ENCODE results near the gene CARNS1.

CARNS1 gene

DNA sequence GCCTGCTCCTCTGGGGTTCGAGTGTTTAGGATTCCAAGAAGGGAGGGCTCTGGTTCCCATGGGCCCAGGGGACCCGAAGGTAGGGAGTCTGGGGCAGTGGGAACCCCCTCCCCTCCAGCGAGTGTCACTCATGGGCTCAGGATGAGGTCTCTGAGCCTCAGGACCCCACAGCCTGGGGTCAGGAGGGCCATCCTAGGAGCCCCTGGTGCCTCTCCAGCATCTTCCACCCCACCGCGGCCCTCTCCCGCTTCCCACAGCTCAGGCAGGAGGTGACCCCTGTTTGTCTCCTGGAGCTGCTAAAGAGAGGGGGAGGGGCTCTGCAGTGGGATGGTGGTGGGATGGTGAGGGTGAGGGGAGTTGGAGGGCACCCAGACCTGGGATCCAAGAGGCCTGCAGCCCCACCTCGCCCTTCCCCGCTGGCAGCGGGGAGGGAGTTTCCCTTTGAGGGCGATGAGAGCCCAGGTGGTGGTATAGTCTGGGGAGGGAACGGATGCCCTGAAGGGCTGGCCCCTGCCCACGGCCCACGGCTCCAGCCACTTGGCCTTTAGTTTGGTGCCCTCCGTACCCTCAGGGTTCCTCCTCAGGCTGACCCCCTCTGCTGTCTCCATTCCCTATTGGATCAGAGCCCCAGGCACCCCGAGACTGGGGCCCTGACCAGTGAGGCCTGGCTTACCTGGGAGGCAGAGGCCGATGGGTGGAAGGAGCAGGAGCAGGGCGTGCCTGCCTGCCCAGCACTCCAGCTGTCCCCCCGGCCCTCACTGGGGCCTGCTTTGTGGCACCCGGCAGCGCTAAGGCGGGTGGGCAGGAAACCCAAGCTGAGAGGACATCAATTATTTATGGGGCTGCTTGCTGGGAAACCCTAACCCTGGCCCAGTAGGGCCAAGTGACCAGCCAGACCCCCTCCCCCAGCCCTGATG lies 38.6 kb downstream of the CARNS1 start:
- Histone ChIP-seq H3K9me3 (no peaks in the 10 kb centered on the region), H3K4me1 (ENCODE audit: control insufficient read depth in 1 of 2, insufficient read depth in 1 of 2, low read depth in 1 of 2, low read length in 1 of 2) (peaks cover 0 to 5% of the 10 kb centered on the region in 2 experiments), H3K36me3 (no peaks in the 10 kb centered on the region), H3K27ac (no peak overlapping the region), H3K4me3 (ENCODE audit: low read depth in 1 of 2, low read length in 1 of 2) (no peak overlapping the region), H3K27me3 (no peaks in the 10 kb centered on the region)
- TF ChIP-seq, protein P1, sequence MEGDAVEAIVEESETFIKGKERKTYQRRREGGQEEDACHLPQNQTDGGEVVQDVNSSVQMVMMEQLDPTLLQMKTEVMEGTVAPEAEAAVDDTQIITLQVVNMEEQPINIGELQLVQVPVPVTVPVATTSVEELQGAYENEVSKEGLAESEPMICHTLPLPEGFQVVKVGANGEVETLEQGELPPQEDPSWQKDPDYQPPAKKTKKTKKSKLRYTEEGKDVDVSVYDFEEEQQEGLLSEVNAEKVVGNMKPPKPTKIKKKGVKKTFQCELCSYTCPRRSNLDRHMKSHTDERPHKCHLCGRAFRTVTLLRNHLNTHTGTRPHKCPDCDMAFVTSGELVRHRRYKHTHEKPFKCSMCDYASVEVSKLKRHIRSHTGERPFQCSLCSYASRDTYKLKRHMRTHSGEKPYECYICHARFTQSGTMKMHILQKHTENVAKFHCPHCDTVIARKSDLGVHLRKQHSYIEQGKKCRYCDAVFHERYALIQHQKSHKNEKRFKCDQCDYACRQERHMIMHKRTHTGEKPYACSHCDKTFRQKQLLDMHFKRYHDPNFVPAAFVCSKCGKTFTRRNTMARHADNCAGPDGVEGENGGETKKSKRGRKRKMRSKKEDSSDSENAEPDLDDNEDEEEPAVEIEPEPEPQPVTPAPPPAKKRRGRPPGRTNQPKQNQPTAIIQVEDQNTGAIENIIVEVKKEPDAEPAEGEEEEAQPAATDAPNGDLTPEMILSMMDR (IDR thresholded peaks at IDR 0.05): no peak

DNA sequence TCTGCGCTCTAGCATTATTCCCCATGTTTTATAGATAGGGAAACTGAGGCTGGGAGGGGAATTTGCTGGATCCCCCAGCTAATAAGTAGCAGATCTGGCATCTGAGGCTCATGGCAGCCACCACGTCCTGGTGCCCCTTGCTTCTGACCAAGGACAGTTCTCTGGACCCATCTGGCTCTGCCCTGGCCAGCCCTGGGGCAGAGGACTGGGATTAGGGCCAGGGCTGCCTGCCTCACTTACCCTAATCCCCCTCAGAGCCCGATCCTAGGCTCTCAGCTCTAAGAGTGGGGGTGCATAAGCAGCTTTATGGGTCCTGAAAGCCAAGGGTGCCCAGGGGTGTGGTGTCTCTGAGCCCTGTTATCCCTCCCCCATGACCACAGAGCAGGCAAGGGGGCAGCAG lies 39.6 kb downstream of the CARNS1 start, which contains the start of gene CABP4:
TSS of gene CABP4 (plus strand) at position 301 of the 400 bp plus-strand sequence. CDS start at position 371, 70 bp downstream.
- H3K9me3 ChIP-seq: no peaks in the 10 kb centered on the region
- TF ChIP-seq, protein P1 (IDR thresholded peaks at IDR 0.05): no peak
- no peaks in the 10 kb centered on the region for H3K36me3 ChIP-seq
- no peaks in the 10 kb centered on the region for H3K4me1 ChIP-seq (ENCODE audit: control insufficient read depth in 1 of 2, insufficient read depth in 1 of 2, low read depth in 1 of 2, low read length in 1 of 2)
- no peaks in the 10 kb centered on the region for H3K27me3 ChIP-seq
- no peak within 1 kb of the TSS for H3K4me3 ChIP-seq (ENCODE audit: low read depth in 1 of 2, low read length in 1 of 2)
- H3K27ac ChIP-seq: no peak within 1 kb of the TSS

DNA sequence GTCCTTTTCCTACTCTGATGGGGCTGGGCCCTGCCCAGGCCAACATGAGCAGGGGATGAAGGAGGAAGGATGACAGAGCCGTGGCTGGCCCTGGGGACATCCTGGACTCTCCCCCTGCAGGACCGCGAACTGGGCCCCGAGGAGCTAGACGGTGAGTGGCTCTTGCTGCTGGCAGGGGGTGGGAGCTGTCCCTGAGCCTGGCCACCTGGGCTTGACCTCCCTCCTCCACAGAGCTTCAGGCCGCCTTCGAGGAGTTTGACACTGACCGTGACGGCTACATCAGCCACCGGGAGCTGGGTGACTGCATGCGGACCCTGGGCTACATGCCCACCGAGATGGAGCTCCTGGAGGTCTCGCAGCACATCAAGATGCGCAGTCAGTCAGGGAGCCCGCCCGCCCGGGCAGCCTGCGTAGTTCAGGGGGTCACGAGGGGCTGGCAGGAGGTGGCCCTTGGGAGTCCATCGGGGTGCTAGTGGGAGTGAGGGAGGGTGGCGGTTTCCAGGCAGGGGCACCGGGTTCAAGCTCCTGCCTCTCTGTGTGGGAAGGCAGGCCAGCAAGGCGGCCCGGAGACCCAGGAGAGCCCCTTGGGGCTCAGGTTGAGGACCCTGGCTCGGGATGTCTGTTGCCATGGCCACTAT lies 40.7 kb downstream of the CARNS1 start:
- Histone ChIP-seq H3K36me3 (no peaks in the 10 kb centered on the region), H3K9me3 (no peaks in the 10 kb centered on the region), H3K27me3 (no peaks in the 10 kb centered on the region), H3K4me1 (ENCODE audit: control insufficient read depth in 1 of 2, insufficient read depth in 1 of 2, low read depth in 1 of 2, low read length in 1 of 2) (no peaks in the 10 kb centered on the region), H3K4me3 (ENCODE audit: low read depth in 1 of 2, low read length in 1 of 2) (no peak overlapping the region), H3K27ac (no peak overlapping the region)
- TF ChIP-seq, protein P1 (IDR thresholded peaks at IDR 0.05): no peak

DNA sequence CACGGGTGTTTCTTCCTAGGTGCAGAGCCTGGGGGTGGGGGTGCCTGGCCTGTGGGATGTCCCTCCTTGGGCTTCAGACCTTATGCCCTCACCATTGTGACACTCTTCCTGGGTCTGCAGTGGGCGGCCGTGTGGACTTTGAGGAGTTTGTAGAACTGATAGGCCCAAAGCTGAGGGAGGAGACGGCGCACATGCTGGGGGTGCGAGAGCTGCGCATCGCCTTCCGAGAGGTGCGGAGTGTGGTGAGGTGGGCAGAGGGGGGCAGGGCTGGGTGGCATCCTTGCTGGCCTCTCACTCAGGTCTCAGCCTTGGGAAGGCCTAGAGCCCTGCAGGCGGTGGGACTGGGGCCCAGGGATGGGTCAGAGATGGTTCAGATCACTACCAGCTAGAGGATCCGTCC lies 42.0 kb downstream of the CARNS1 start:
- Histone ChIP-seq H3K36me3 (no peaks in the 10 kb centered on the region), H3K4me1 (ENCODE audit: control insufficient read depth in 1 of 2, insufficient read depth in 1 of 2, low read depth in 1 of 2, low read length in 1 of 2) (no peaks in the 10 kb centered on the region), H3K9me3 (no peaks in the 10 kb centered on the region), H3K27ac (no peak overlapping the region), H3K4me3 (ENCODE audit: low read depth in 1 of 2, low read length in 1 of 2) (no peak overlapping the region), H3K27me3 (no peaks in the 10 kb centered on the region)
- TF ChIP-seq, protein P1 (IDR thresholded peaks at IDR 0.05): no peak

DNA sequence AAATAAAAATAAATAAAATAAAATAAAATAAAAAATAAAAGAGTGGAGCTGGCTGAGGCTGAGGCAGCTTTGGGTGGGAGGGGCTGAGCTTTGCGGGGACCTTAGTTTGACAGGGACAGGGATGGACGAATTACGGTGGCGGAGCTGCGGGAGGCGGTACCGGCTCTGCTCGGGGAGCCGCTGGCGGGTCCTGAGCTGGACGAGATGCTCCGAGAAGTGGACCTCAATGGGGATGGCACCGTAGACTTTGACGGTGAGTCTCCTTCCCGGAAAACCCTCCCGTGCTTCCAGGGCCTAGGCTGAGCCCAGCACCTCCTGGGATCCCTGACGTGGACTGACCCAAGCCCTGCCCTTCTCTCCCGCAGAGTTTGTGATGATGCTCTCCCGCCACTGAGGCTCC lies 42.8 kb downstream of the CARNS1 start:
- no peak overlapping the region for H3K27ac ChIP-seq
- TF ChIP-seq, protein P1 (IDR thresholded peaks at IDR 0.05): no peak
- H3K9me3 ChIP-seq: no peaks in the 10 kb centered on the region
- no peaks in the 10 kb centered on the region for H3K27me3 ChIP-seq
- H3K36me3 ChIP-seq: no peaks in the 10 kb centered on the region
- H3K4me3 ChIP-seq (ENCODE audit: low read depth in 1 of 2, low read length in 1 of 2): no peak overlapping the region
- H3K4me1 ChIP-seq (ENCODE audit: control insufficient read depth in 1 of 2, insufficient read depth in 1 of 2, low read depth in 1 of 2, low read length in 1 of 2): no peaks in the 10 kb centered on the region
